Immature natural killer cell (primary cell): ENCODE results near the gene TMLHE. TPM values are rescaled to one million over a fixed set of nuclear protein-coding genes. Genes with fewer than 3 reads are reported as not detected.
"Not testable (repeated sequence)": the region's sequence is repeated elsewhere in the genome, so short reads cannot be mapped to it uniquely, and the experiment has no call there.

Experiments used
- DNase-seq, 3 donors: peaks; one replicate each; pipeline ENCODE4 v3.0.0; 2022; ENCODE audit warnings: mixed read lengths in 1 of 3
- H3K27ac Mint-ChIP-seq, 6 donors: one replicate each; pipeline ENCODE4 v1.8.0; 2020; ENCODE audit warnings: mixed read lengths in 6 of 6, mild to moderate bottlenecking in 5 of 6, inconsistent platforms in 4 of 6, moderate library complexity in 3 of 6
- H3K27me3 Mint-ChIP-seq, 3 donors: one replicate each; pipeline ENCODE4 v1.8.0; 2020 to 2021; ENCODE audit warnings: low read depth in 3 of 3, mild to moderate bottlenecking in 3 of 3, mixed read lengths in 3 of 3, moderate library complexity in 3 of 3, inconsistent platforms in 1 of 3
- H3K36me3 Mint-ChIP-seq, 3 donors: one replicate each; pipeline ENCODE4 v1.8.0; 2020; ENCODE audit warnings: mixed read lengths in 3 of 3, inconsistent platforms in 2 of 3, mild to moderate bottlenecking in 2 of 3
- H3K4me1 Mint-ChIP-seq, 2 donors: one replicate each; pipeline ENCODE4 v1.8.0; 2020; ENCODE audit warnings: inconsistent platforms in 2 of 2, mild to moderate bottlenecking in 2 of 2, mixed read lengths in 2 of 2, moderate library complexity in 1 of 2
- H3K4me3 Mint-ChIP-seq, 5 donors: one replicate each; pipeline ENCODE4 v1.8.0; 2020; ENCODE audit warnings: mild to moderate bottlenecking in 5 of 5, mixed read lengths in 5 of 5, inconsistent platforms in 3 of 5, moderate library complexity in 3 of 5
- H3K9me3 Mint-ChIP-seq, 6 donors: one replicate each; pipeline ENCODE4 v1.8.0; 2020; ENCODE audit warnings: mild to moderate bottlenecking in 6 of 6, mixed read lengths in 6 of 6, inconsistent platforms in 4 of 6, moderate library complexity in 3 of 6
- polyA plus RNA-seq, 3 donors: library from polyadenylated mRNA; unstranded; fragments of 300-500 nt; fragmentation: Illumina TruSeq; gene quantifications; one replicate each; pipeline ENCODE4 v1.2.3, GENCODE V29; 2021

Gene TMLHE
- polyA plus RNA-seq, 3 donors from 2014 or later: 15.1 to 22.0 (median 17.2) TPM

- Mint-ChIP-seq H3K4me3 (peak overlapping the region in 1 of 5 donors; percentile 7), H3K27me3 (no peaks in the 10 kb centered on the region), H3K36me3 (peaks cover 11 to 12% (median 11%) of the 10 kb centered on the region in 3 donors), H3K9me3 (peaks cover 6 to 27% (median 12%) of the 10 kb centered on the region in 6 donors), H3K27ac (peak overlapping the region in 3 of 6 donors; percentile 28 to 61 (median 32)), H3K4me1 (peaks cover 13 to 21% of the 10 kb centered on the region in 2 donors)
- no peak for DNase-seq
These were observed 20.4 kb downstream of the TMLHE start for GRCh38 chrX:155592331-155592730.

DNA sequence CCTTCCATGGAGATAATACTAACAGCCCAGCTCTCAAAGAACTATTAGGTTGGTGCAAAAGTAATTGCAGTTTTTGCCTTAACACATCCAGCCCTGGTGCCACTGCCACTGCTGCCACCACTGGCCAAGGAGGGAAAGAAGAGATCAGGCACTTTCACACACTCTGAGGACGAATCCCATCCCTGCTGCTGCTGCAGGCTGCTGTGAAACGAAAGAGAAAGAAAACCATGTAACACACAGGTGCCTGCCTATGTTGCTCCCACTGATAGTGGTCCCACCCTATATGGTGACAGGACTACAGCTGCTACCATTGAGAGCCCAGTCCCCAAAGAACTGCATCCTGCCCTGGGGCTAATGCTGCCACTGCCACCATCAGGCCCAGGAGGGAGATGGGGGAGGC, 35.1 kb downstream of the TMLHE start:
- H3K4me3 Mint-ChIP-seq: peak overlapping the region in 4 of 5 donors; percentile 19 to 52 (median 50)
- peaks cover 0 to 4% (median 3%) of the 10 kb centered on the region in 3 donors for H3K36me3 Mint-ChIP-seq
- peaks cover 0 to 10% (median 5%) of the 10 kb centered on the region in 6 donors for H3K9me3 Mint-ChIP-seq
- no peaks in the 10 kb centered on the region for H3K27me3 Mint-ChIP-seq
- peak; percentile 9 to 30 (median 13) for DNase-seq
- H3K4me1 Mint-ChIP-seq: peaks cover 20 to 43% of the 10 kb centered on the region in 2 donors
- peak overlapping the region; percentile 0 to 75 (median 68) for H3K27ac Mint-ChIP-seq

- H3K4me3 Mint-ChIP-seq: no peak overlapping the region
- H3K27me3 Mint-ChIP-seq: peaks cover 0 to 2% (median 0%) of the 10 kb centered on the region in 3 donors
- no peak overlapping the region for H3K27ac Mint-ChIP-seq
- H3K4me1 Mint-ChIP-seq: peaks cover 0 to 2% of the 10 kb centered on the region in 2 donors
- no peak for DNase-seq
- H3K9me3 Mint-ChIP-seq: peaks cover 0 to 4% (median 0%) of the 10 kb centered on the region in 6 donors
- H3K36me3 Mint-ChIP-seq: peaks cover 0 to 6% (median 0%) of the 10 kb centered on the region in 3 donors
These were observed 49.7 kb downstream of the TMLHE start for GRCh38 chrX:155563099-155563498.

GRCh38 chrX:155544881-155545280, 67.9 kb downstream of the TMLHE start:
- Mint-ChIP-seq H3K4me3 (no peak overlapping the region), H3K27me3 (peaks cover 0 to 6% (median 1%) of the 10 kb centered on the region in 3 donors), H3K36me3 (peaks cover 32 to 41% (median 39%) of the 10 kb centered on the region in 3 donors), H3K27ac (no peak overlapping the region), H3K9me3 (peaks cover 0 to 18% (median 10%) of the 10 kb centered on the region in 6 donors), H3K4me1 (peaks cover 0 to 5% of the 10 kb centered on the region in 2 donors)
- DNase-seq: no peak

- no peak overlapping the region for H3K27ac Mint-ChIP-seq
These were observed 76.9 kb downstream of the TMLHE start for GRCh38 chrX:155535866-155536265.

DNA sequence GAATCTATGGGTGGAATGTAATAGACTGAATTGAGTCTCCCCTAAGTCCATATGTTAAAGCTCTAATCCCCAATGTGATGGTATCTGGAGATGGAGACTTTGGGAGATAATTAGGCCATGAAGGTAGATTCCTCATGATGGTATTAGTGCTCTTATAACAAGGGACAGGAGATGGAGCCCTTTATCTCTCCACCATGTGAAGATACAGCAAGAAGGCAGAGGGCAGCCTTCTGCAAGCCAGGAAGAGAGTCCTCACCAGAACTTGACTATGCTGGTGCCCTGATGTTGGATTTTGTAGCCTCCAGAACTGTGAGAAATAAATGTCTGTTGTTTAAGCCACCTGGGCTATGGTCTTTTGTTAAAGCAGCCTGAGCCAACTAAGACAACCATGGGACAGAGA, 78.0 kb downstream of the TMLHE start:
- Mint-ChIP-seq H3K9me3 (peaks cover 0 to 2% (median 0%) of the 10 kb centered on the region in 6 donors), H3K4me1 (no peaks in the 10 kb centered on the region), H3K27me3 (peaks cover 0 to 3% (median 1%) of the 10 kb centered on the region in 3 donors), H3K4me3 (no peak overlapping the region), H3K36me3 (peaks cover 7 to 13% (median 8%) of the 10 kb centered on the region in 3 donors), H3K27ac (no peak overlapping the region)
- peak in 1 of 3 donors; percentile 1 for DNase-seq

More at GRCh38 chrX:155535866-155536265, 76.9 kb downstream of the TMLHE start:
- Mint-ChIP-seq H3K36me3 (peaks cover 4 to 15% (median 14%) of the 10 kb centered on the region in 3 donors), H3K4me1 (no peaks in the 10 kb centered on the region), H3K27me3 (peaks cover 0 to 3% (median 1%) of the 10 kb centered on the region in 3 donors), H3K4me3 (no peak overlapping the region), H3K9me3 (peaks cover 0 to 8% (median 0%) of the 10 kb centered on the region in 6 donors)
- no peak for DNase-seq

DNA sequence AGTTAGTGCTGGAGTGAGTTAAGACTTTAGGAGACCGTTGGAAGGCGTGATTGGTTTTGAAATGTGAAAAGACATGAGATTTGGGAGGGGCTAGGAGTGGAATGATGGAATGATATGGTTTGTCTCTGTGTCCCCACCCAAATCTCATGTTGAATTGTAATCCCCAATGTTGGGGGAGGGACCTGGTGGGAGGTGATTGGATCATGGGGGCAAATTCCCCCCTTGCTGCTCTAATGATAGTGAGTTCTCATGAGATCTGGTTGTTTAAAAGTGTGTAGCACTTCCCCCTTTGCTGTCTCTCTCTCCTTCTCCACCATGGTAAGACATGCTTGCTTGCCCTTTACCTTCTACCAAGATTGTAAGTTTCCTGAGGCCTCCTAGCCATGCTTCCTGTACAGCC, 85.7 kb downstream of the TMLHE start:
- not testable (repeated sequence) for DNase-seq

DNA sequence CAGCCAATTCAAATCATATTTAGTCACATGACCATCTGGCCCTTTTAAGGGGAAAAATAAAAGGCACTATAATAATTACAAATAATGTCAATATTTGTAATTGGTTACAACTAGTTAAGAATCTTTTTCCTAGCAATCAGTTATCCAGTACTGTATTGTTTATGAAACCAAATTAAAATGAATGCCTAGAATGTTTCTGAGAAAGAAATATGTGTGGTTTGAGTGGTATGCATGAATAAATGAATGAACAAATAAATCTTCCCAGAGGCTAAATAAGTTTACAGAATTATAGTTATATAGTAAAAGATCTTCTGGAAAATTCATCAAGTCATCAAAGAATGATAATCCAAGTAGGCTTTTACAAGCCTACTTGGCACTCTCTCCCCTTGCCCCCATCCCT, 98.5 kb downstream of the TMLHE start:
- Mint-ChIP-seq H3K4me3 (no peak overlapping the region), H3K27me3 (no peaks in the 10 kb centered on the region), H3K27ac (peak overlapping the region in 1 of 6 donors; percentile 20), H3K9me3 (no peaks in the 10 kb centered on the region), H3K36me3 (peaks cover 14 to 17% (median 16%) of the 10 kb centered on the region in 3 donors), H3K4me1 (peaks cover 4 to 7% of the 10 kb centered on the region in 2 donors)
- no peak for DNase-seq

More for the DNA sequence above, 85.7 kb downstream of the TMLHE start:
- H3K27ac Mint-ChIP-seq, H3K27me3 Mint-ChIP-seq, H3K4me3 Mint-ChIP-seq, H3K4me1 Mint-ChIP-seq: not testable (repeated sequence)
- peaks cover 53 to 62% (median 58%) of the 10 kb centered on the region in 3 donors for H3K36me3 Mint-ChIP-seq
- H3K9me3 Mint-ChIP-seq: peaks cover 5 to 39% (median 14%) of the 10 kb centered on the region in 6 donors

- Mint-ChIP-seq H3K36me3 (peaks cover 0 to 26% (median 6%) of the 10 kb centered on the region in 3 donors), H3K27me3 (peaks cover 0 to 1% (median 0%) of the 10 kb centered on the region in 3 donors), H3K4me3 (no peak overlapping the region), H3K4me1 (no peaks in the 10 kb centered on the region), H3K9me3 (no peaks in the 10 kb centered on the region), H3K27ac (no peak overlapping the region)
- no peak for DNase-seq
These were observed 107.5 kb downstream of the TMLHE start for GRCh38 chrX:155505296-155505695.

DNA sequence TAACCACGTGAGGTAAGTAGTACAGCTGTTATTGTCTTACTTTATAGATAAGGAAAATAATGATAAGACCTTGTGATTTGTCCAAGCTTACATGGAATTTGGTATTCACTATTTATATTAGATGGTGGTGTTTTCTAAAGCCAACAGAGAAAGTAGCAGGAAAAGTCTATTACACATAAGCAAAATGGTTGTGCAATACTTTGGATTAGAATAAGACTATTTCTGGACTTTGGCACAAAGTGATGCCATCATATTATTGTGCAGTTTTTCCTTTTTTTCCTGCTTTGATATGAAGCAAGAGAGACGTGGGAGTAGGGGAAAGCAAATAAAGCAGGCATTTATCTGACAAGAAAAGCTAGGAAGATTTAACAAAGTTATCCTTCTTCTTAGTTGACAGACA, 117.6 kb downstream of the TMLHE start:
- not testable (repeated sequence) for DNase-seq

GRCh38 chrX:155491421-155491820, 121.3 kb downstream of the TMLHE start:
- H3K4me3 Mint-ChIP-seq, H3K36me3 Mint-ChIP-seq, H3K27ac Mint-ChIP-seq, DNase-seq, H3K4me1 Mint-ChIP-seq, H3K9me3 Mint-ChIP-seq, H3K27me3 Mint-ChIP-seq: not testable (repeated sequence)

More for the DNA sequence above, 117.6 kb downstream of the TMLHE start:
- not testable (repeated sequence) for H3K27ac Mint-ChIP-seq, H3K9me3 Mint-ChIP-seq, H3K4me1 Mint-ChIP-seq, H3K36me3 Mint-ChIP-seq, H3K4me3 Mint-ChIP-seq, H3K27me3 Mint-ChIP-seq

DNA sequence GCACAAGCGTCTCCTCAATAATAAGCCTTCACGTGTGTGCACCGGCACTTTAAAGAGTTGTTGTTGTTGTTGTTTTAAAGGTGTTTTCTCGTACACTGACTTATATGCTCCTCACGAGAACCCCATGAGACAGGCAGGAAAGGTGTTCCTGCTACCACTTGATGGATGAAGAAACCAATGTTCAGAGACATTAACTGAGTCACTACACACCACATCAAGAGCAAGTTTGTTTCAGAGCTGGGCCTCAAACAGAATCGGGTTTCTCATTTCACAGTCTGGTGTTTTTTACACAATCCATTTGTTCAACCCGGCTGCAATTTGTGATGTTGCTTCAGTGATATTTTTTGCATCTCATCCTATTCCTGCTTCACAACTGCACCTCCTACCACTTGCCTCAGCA, 135.6 kb downstream of the TMLHE start:
- H3K4me1 Mint-ChIP-seq, DNase-seq, H3K27ac Mint-ChIP-seq, H3K36me3 Mint-ChIP-seq, H3K4me3 Mint-ChIP-seq, H3K9me3 Mint-ChIP-seq, H3K27me3 Mint-ChIP-seq: not testable (repeated sequence)

DNA sequence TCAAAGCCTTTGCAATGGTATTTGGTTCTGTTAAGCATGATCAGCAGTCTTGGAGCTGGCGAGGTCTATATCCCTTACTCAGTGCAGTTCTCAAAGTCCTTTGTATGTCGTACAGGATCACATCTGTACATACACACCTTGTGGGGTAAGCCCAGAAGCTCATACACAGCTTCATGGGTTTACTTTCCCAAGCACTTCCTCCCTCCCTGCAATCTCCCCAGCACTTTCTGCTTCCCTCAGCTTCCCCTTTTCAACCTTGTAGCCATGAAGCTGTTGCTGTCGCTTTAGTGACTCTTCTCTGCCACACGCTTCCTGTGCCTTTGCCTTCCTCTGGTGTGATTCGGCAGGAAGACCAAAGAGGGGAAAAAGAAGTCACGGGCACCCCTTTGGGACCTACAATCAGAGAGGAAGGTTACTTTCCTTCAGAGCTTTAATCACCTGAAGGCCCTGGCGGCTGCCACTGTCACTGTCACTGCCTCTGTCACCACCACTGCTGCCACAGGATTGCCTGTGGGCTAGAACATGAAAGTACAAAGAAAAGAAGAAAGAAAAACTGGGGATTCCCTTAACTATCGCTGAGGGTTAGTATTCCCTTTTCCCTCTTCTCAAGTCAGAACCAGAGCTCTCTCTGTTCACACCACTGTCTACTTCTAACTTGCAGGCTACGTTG, 146.3 kb downstream of the TMLHE start:
- H3K4me1 Mint-ChIP-seq, H3K4me3 Mint-ChIP-seq, H3K9me3 Mint-ChIP-seq, H3K36me3 Mint-ChIP-seq, H3K27me3 Mint-ChIP-seq, DNase-seq, H3K27ac Mint-ChIP-seq: not testable (repeated sequence)

GRCh38 chrX:155460501-155460900, 152.3 kb downstream of the TMLHE start:
- H3K4me3 Mint-ChIP-seq, H3K36me3 Mint-ChIP-seq, H3K9me3 Mint-ChIP-seq, H3K27me3 Mint-ChIP-seq, H3K27ac Mint-ChIP-seq, DNase-seq, H3K4me1 Mint-ChIP-seq: not testable (repeated sequence)
